NT2/D1 (cell line): ENCODE data around the gene RABL3.
A peak's percentile ranks its signal among the peaks of the same experiment; 100 is the strongest.
"Not testable (repeated sequence)": the region's sequence is repeated elsewhere in the genome, so short reads cannot be mapped to it uniquely, and the experiment has no call there.

Experiments used
- DNase-seq: peaks from one replicate; pipeline ENCODE4 v3.0.0-alpha.2; 2011; ENCODE audit warnings: low read depth, low spot score
- H3K27me3 ChIP-seq: 2 replicates; pipeline ENCODE4 v1.6.0; 2011; ENCODE audit warnings: mild to moderate bottlenecking; ENCODE audit not compliant: insufficient read length, insufficient read depth
- H3K36me3 ChIP-seq: 2 replicates; pipeline ENCODE4 v1.6.1; 2011; ENCODE audit warnings: mild to moderate bottlenecking, low read length, mixed read lengths; ENCODE audit not compliant: insufficient read depth, insufficient read length
- H3K4me1 ChIP-seq: 2 replicates; pipeline ENCODE4 v1.5.1; 2011; ENCODE audit not compliant: insufficient read depth, insufficient read length
- H3K4me3 ChIP-seq: 2 replicates; pipeline ENCODE4 v1.5.1; 2011; ENCODE audit warnings: low read depth; ENCODE audit not compliant: insufficient read length
- H3K9ac ChIP-seq: 2 replicates; pipeline ENCODE4 v1.6.0; 2011; ENCODE audit warnings: low read depth; ENCODE audit not compliant: insufficient read length
- H3K9me3 ChIP-seq: 2 replicates; pipeline ENCODE4 v1.5.1; 2011; ENCODE audit warnings: mild to moderate bottlenecking, low read length; ENCODE audit not compliant: insufficient read depth
- SUZ12 ChIP-seq: IDR thresholded peaks from 2 replicates; pipeline ENCODE4 v1.6.1; 2011; ENCODE audit not compliant: insufficient read length, insufficient read depth; ENCODE audit errors: extremely low read depth
- YY1 ChIP-seq: IDR thresholded peaks from 2 replicates; pipeline ENCODE4 v1.6.1; 2011; ENCODE audit not compliant: insufficient read length, insufficient read depth
- ZNF274 ChIP-seq: IDR thresholded peaks from 2 replicates; pipeline ENCODE4 v1.6.1; 2011; ENCODE audit warnings: mild to moderate bottlenecking, low read depth, low read length

Gene RABL3

DNA sequence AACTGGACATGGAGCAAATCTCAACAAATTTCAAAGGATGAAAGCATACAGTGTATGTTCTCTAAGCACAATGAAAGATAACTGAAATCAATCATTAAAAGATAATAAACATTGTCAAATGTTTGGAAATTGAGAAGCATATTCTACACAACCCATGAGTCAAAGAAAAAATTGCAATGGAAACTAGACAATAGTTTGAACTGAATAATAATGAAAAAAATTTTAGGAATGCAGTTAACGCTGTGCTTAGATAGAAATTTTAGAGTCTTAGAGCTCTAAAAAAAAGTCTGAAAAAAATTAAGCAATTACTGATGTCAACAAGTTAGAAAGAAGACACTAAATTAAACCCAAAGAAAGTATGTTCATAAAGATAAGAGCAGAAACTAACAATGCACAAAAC lies 15.5 kb downstream of the RABL3 start:
- Histone ChIP-seq H3K36me3 (peaks cover 8% of the 10 kb centered on the region), H3K27me3 (no peaks in the 10 kb centered on the region), H3K4me1 (no peaks in the 10 kb centered on the region), H3K9ac (no peak overlapping the region), H3K9me3 (no peaks in the 10 kb centered on the region), H3K4me3 (no peak overlapping the region)
- no peak for TF ChIP-seq ZNF274
- no peak for TF ChIP-seq YY1
- no peak for TF ChIP-seq SUZ12
- no peak for DNase-seq

DNA sequence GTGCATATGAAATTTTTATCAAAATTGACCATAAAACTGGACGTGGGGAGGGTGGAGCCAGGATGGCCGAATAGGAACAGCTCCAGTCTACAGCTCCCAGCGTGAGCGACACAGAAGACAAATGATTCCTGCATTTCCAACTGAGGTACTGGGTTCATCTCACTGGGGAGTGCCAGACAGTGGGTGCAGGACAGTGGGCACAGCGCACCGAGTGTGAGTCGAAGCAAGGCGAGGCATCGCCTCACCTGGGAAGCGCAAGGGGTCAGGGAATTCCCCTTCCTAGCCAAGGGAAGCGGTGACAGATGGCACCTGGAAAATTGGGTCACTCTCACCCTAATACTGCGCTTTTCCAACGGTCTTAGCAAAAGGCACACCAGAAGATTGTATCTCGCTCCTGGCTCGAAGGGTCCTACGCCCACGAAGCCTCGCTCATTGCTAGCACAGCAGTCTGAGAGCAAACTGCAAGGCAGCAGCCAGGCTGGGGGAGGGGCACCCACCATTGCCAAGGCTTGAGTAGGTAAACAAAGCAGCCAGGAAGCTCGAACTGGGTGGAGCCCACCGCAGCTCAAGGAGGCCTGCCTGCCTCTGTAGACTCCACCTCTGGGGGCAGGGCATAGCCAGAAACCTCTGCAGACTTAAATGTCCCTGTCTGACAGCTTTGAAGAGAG lies 23.0 kb downstream of the RABL3 start:
- Histone ChIP-seq H3K9ac (peak overlapping the region; percentile 76), H3K4me3 (peak overlapping the region; percentile 51)
- H3K36me3 ChIP-seq, H3K27me3 ChIP-seq, H3K4me1 ChIP-seq, H3K9me3 ChIP-seq: not testable (repeated sequence)
- DNase-seq: peak; percentile 20

DNA sequence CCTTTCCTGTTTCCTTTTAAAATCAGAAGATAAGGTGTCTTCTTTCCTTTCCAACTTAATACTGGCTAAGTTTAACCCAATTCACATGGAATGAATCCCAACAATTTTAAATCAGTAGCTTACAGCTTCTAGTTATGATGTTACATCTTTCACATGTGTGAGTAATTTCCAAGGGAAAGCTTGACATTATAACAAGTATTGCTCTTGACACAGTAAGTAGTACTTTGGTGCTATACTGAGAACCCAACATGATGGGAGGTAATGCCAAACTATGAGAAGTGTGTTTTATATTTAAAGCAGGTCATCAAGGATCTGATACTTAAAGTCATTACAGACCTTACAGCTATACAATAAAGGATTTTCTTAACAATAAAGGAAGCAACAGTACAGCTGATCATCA lies 29.1 kb downstream of the RABL3 start:
- no peak for DNase-seq
- no peaks in the 10 kb centered on the region for H3K27me3 ChIP-seq
- H3K9me3 ChIP-seq: no peaks in the 10 kb centered on the region
- no peak overlapping the region for H3K4me3 ChIP-seq
- no peaks in the 10 kb centered on the region for H3K4me1 ChIP-seq
- TF ChIP-seq SUZ12 (no peak), ZNF274 (no peak), YY1 (no peak)
- no peaks in the 10 kb centered on the region for H3K36me3 ChIP-seq
- no peak overlapping the region for H3K9ac ChIP-seq

GRCh38 chr3:120710369-120710768 lies 31.9 kb downstream of the RABL3 start:
- H3K27me3 ChIP-seq: no peaks in the 10 kb centered on the region
- H3K4me1 ChIP-seq: no peaks in the 10 kb centered on the region
- no peak overlapping the region for H3K9ac ChIP-seq
- H3K9me3 ChIP-seq: no peaks in the 10 kb centered on the region
- H3K36me3 ChIP-seq: no peaks in the 10 kb centered on the region
- H3K4me3 ChIP-seq: no peak overlapping the region
- no peak for DNase-seq
- TF ChIP-seq YY1 (no peak), SUZ12 (no peak), ZNF274 (no peak)

DNA sequence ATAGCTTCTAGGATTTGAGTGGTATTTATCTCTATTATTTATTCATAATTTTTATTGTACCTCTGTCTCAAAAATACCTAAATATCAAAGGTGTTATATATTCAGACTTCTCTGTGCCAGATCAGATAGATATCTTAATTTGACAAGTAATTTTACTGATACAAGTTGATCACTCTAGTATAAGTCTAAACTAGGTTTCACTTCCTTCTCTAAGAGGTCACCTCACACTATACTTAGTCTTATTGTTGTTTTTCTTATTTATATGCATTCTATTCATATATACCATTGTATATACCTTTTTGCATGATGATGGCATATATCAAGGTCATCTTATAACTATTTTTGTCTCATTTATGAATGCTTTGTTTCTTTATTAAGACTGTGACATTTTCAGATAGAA lies 33.9 kb downstream of the RABL3 start:
- no peak for DNase-seq

DNA sequence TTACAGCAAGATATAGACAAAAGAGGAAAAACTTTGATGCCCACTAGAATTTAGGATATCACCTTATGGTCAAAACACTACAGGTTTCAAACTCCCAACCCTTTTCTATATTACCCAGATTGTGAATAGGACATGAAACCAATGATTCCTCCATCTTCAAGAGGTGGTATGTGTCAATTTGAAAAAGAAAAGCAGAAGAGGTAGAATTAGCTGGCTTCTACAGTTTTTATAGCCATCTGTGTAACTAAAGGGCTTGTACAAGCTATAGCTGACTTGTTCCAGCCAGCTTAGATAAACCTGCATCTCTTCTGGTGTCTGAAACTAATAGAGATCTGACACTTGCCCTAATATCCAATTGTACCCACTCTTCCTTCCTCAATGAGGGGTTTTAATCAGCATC lies 35.4 kb downstream of the RABL3 start:
- Histone ChIP-seq H3K9me3 (no peaks in the 10 kb centered on the region), H3K27me3 (no peaks in the 10 kb centered on the region), H3K9ac (no peak overlapping the region), H3K4me3 (no peak overlapping the region), H3K36me3 (no peaks in the 10 kb centered on the region), H3K4me1 (no peaks in the 10 kb centered on the region)
- TF ChIP-seq ZNF274 (no peak), YY1 (no peak), SUZ12 (no peak)
- DNase-seq: no peak

More for the DNA sequence above, 33.9 kb downstream of the RABL3 start:
- Histone ChIP-seq H3K9me3 (no peaks in the 10 kb centered on the region), H3K4me3 (no peak overlapping the region), H3K36me3 (no peaks in the 10 kb centered on the region), H3K9ac (no peak overlapping the region), H3K4me1 (no peaks in the 10 kb centered on the region), H3K27me3 (no peaks in the 10 kb centered on the region)
- no peak for TF ChIP-seq SUZ12
- TF ChIP-seq YY1: no peak
- no peak for TF ChIP-seq ZNF274

DNA sequence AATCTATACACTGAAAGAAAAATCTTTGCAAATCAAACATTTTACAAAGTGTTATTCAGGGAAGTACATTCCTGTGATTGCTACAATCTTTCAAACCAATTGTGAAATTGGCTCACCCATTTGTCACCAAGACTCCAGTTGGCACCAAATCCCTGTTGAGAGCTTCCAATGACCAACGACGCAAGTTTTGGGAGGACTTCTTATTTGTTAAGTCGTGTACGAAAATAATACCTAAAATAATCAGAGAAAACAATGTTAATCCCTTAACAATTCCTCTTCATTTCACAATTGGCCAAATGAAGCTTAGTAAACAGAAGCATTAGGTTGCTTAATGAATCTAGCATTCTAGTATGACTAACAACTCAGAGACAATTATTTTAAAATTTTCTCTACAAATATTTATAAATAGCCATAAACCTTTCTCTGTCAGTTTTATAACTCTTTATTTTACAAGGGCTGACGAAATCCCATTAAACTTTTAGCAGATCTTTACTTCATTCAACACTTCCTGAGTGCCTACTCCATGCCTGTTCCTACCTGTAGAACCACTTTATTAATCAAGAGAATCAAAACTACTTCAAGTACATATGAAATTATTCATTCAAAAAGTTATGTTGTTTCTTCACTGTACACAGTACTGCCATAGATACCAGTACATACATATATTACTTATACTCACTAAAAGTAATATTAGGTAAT lies 36.3 kb downstream of the RABL3 start:
- Histone ChIP-seq H3K4me1 (no peaks in the 10 kb centered on the region), H3K9me3 (no peaks in the 10 kb centered on the region), H3K27me3 (no peaks in the 10 kb centered on the region), H3K4me3 (no peak overlapping the region), H3K9ac (no peak overlapping the region), H3K36me3 (no peaks in the 10 kb centered on the region)
- no peak for TF ChIP-seq ZNF274
- no peak for TF ChIP-seq YY1
- TF ChIP-seq SUZ12: no peak
- DNase-seq: no peak

DNA sequence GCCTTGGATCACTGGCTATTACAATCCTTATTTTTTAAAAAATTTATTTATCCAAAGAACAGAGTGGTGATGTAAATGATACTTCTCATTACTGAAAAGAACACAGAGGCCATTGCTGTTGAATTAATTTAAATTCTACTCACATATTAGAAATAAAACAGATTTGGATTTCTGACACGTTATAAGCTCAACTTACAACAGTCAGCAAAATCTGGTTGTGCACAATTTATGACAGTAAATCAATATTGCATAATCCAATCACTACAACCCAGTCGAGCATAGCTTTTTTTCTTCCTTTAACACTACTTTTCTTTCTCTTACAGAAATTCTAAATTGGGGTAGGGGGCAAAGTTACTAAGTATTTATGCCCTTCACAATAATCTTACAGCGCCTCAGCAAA lies 43.0 kb downstream of the RABL3 start:
- Histone ChIP-seq H3K9ac (no peak overlapping the region), H3K4me3 (no peak overlapping the region), H3K9me3 (no peaks in the 10 kb centered on the region), H3K4me1 (no peaks in the 10 kb centered on the region), H3K27me3 (no peaks in the 10 kb centered on the region), H3K36me3 (no peaks in the 10 kb centered on the region)
- no peak for DNase-seq
- TF ChIP-seq YY1 (no peak), ZNF274 (no peak), SUZ12 (no peak)
